HTERT RPE-1 (cell line): Measurements from ENCODE around the gene ADCY10.

Experiments used
- in situ Hi-C: fragments of 300-500 bp; cut with MboI; formaldehyde crosslinking; loops from 4 replicates; pipeline ENCODE4 v1.14.3; 2020; ENCODE audit warnings: low sequenced_read_pairs

The ADCY10 gene

DNA sequence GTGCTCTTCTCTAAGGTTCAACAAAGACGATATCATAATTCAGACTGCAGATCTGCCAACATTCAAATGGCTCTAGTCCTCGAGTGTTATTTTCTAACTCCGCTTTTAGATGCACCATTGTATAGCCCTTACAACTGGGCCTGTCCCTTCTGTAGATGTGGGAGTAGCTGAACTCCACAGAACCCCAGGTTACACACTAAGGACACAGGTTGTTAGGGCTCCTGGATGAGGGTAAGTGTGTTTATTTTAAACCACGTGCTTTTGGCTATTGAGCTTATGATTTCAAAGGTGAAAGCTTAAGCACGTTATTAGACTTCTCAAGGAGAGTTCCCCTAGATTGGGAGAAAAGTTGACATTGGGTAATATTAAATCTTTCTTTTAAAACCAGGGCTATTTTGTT is 127.4 kb downstream of the ADCY10 start:
- in situ Hi-C loops = no loop called here

DNA sequence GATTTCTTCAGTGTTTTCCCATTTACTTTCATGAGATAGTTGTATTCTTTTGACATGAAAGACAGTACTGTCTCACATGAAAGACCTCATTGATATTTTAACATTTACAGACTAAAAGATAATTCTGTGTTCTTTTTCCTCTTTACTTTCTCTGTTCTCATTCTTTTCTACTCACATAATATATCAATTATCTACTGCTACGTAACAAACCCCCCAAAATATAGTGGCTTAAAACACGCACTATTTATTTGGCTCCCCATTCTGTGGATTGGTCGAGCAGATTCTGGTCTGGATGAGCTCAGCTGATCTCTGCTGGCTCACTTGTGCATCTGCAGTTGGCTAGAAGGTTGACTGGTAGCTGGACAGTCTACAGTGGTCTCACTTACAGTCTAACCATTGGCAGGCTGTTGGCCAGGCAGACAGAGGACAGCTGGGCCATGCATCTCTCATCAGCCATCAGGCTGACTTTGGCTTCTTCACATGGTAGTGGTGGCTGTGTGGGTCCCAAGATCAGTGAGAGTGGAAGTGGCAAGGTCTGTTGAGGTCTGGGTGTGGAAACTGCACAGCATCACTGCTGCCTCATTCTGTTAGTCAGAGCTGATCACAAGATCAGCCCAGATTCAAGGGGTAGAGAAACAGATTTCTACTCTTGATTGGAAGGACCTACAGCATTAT is 128.9 kb downstream of the ADCY10 start:
- in situ Hi-C loops = no loop called here

DNA sequence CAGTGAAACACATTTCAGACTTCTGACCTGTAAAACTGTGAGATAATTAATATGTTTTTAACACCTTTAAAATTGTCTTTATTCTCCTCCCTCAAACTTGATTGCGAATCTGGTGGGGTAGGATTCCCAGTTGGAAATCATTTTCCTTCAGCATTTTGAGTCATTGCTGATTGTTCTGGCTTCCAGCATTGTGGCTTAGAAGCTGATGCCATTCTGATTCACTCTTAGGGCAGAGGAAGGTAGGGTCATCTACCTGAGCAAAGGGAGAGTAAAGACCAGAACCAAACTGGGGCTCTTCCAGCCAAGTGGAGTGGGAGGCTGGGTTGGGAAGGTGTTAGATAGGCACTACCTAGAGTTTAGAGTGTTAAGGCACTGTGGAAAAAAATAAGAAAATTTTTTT is 131.0 kb downstream of the ADCY10 start:
- in situ Hi-C loops = no loop called here

DNA sequence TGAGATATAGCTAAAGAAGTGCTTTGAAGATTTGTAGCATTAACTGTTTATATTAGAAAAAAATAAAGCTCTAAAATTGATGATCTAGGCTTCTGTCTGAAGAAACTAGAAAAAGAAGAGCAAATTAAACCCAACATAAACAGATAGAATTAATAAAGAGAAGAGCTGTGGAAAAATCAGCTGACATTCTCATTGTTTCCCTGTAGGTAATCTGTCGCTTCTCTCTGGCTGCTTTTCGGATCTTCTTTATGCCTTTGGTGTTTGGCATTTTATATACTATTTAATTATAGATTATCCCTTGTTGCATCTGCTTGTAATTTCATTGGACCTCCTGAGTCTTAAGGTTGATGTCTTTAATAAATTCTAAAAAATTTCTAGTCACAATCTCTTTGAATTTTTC is 132.4 kb downstream of the ADCY10 start:
- in situ Hi-C loops = no loop called here

DNA sequence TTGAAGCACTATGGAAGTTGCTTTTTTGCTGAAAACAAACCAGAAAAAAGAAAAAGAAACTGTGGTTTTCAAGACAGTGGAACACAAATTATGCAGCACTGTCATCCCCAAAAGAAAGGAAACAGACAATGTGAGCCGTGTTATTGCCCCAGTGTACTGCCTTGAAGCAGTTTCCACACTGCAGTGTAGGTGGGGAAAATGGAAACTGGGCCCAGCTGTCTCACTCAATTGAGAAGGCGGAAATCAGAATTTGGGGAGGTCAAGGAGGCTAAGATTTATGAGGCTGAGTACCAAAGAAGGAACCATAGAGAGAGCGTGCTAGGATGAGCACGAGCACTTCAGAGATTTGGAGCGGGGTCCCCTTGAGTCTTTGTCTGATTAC is 136.7 kb downstream of the ADCY10 start:
- in situ Hi-C loops = no loop called here

DNA sequence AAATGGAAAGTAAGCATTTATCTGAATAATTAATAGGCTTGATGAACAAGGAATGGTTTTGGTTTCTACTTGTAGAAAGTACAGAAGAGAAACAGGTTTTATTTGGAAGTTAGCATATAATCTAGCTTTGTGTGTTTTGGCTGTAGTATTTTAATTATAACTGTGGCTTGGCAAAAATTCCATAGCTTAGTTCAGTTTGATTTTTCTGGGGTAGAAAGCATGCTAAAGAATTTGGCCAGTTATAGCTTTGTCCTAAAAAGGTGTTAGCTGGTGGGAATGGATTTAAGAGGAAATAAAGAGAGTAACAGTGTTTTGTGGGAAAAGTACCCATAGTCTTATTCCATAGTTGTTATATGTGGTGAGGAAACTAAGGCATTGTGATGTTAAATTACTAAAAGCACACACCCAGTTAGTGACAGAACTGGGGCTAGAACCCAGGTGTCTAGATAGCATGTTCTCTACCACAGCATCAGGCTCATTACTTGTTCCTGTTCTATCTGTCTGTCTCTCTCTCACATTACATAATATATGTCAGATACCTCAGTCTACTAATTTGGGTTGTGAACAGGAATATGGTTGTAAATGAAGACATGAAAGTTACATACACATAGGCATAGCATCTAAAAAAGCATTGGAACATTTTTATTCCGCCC is 137.2 kb downstream of the ADCY10 start:
- in situ Hi-C loops = no loop called here

DNA sequence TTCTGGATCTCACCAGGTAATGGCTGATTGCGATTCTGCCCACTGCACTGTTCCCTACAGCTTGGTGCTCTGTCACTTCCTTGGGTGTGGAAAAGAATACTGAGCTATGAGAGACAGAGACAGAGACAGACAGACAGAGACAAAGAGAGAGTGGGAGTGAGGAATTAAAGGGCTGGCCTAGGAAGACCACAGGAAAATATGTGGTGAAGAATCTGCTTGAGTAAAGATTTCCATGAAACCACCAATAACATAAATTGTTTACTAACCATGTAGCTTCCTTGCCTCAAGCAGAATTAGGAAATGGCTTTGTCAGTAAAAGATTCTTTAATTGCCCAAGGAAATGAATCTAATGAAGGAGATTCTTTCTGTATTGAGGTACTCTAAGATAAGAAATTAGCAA is 137.8 kb downstream of the ADCY10 start:
- in situ Hi-C loops = no loop called here

DNA sequence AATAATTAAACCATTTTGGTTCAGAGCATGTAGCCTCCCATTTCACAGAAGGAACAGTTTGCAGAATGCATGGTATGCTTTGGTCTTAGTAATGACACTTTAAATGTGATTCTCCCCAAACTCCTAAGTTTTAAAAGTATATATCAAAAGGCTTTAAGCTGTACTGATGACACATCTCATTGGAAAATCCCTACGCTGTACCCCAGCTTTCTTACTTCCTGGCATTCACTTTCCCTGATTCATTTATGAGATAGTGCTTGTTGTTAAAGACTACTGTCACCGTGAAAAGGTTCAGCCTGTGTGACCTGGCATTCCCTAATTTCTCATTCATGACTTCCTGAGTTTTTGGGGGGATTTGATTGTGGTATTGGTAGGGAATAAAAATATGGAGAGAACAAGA is 138.8 kb downstream of the ADCY10 start:
- in situ Hi-C loops = no loop called here

DNA sequence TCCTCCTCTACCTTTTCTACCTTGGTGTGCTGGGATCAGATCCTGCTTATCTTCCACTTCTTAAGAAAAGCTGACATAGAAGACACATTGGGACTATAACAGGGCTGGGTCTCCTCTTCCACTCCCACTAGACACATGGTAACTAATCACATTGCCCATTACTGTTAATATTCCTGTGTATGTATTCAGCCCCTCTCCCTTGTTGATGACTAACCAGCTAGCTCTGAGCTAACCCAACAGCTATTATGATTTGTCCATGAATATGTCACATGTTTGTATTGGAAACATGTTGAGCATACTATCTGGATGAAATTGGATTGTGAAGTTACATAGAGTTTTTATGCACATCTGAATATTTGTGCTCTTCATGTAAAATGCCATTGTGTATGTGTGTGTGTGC is 139.2 kb downstream of the ADCY10 start:
- in situ Hi-C loops = no loop called here

DNA sequence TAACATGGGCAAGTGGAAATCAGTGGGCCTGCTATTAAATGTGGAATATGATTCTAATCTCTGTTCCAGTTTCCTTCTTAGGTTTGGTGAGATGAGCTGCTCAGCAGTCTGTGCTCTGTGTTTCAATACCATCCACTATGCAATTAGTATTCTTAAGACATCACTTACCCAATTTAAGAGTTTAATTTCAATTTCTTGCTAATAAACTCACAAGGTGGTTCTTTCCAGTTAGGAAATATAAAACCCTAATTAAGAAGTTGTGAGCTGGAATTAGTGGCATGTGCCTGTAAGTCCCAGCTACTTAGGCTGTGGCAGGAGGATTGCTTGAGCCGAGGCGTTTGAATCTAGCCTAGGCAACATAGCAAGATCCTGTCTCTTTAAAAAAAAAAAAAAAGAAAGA is 140.4 kb downstream of the ADCY10 start:
- in situ Hi-C loops = no loop called here

DNA sequence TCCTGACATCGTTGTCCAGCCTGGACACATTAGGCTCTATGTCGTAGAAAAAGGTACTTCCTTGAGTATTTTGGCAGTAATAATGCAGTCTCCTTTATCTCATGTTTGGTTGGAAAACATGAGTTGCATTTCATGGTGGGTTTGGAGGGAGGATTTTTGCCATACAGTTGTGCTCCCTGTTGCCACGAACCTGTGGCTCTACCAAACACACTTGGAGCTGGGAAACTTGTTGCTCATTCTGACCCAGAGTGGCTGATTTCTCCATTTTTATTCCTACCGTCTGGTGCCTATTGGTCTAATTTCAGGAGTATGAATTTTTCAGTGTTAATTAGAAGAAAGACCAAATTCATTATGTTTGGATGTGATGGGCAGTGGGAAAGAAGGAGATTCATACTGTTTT is 141.5 kb downstream of the ADCY10 start:
- in situ Hi-C loops = no loop called here

DNA sequence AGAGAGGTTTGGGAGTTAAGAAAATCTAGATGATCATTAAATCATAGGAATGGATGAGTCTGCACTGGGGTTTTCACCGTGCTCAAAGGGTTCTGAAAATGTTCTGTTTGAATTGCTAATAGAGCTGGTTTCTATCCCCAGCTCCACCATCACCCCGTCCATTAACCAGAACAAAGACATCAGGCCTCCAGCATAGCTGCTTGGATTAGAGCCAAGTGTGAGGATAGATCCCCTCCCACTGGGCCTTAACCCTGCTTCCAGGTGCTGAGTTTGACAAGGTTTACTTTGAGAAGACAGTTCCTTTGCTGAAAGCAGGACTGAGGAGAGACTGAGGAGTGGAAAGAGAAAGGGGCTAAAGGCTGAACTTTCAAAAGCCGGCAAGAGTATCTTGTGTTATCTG is 143.8 kb downstream of the ADCY10 start:
- in situ Hi-C loops = no loop called here

DNA sequence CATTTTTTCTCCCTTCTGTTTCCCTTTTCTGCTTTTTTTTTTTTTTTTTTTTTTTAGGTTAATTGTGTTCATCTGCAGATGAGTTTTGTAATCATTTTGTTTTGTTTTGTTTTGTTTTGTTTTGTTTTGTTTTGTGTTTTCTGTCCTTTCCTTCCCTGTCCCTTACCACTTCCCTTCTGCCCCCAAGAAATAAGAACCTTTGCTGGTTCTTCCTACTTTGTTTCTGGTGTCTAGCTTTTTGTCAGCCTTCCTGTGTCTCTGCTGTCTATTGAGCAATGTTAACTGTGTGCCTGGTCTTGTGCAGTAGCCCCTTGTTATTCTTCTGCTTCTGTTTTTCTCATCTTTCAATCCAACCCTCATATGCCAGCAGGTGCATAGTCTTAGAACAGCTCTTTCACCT is 146.2 kb downstream of the ADCY10 start:
- in situ Hi-C loops = no loop called here

DNA sequence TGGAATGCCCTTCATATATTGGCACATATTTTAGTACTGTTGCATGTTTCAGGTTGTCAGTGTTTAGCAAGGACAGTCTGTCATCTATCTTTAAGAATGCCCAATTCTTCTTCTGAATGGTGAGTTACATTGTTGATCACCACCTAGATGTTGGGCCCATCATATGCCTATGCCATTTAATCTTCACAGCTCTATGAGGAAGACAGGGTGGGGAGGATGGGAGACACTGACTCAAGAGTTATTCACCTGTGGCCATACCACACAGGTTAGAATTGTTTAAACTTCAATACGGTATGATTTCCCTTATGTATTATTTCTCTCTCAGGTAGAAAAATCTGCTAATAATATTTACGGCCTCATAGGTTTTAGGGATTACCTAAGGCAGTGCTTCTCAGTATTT is 147.4 kb downstream of the ADCY10 start:
- in situ Hi-C loops = no loop called here

DNA sequence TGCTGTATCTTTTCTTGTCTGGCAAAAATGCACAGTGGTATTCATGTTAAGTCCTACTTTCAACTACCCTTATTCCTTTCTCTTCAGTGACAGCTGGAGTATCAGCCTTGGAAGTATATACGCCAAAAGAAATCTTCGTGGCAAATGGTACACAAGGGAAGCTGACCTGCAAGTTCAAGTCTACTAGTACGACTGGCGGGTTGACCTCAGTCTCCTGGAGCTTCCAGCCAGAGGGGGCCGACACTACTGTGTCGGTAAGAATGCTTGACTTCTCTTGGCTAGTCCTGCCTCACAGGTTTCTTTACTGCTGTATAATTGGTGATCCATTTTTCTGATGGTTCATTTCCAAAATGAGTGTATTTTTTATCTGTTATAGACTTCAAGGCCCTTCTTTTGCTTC is 148.4 kb downstream of the ADCY10 start:
- in situ Hi-C loops = no loop called here

DNA sequence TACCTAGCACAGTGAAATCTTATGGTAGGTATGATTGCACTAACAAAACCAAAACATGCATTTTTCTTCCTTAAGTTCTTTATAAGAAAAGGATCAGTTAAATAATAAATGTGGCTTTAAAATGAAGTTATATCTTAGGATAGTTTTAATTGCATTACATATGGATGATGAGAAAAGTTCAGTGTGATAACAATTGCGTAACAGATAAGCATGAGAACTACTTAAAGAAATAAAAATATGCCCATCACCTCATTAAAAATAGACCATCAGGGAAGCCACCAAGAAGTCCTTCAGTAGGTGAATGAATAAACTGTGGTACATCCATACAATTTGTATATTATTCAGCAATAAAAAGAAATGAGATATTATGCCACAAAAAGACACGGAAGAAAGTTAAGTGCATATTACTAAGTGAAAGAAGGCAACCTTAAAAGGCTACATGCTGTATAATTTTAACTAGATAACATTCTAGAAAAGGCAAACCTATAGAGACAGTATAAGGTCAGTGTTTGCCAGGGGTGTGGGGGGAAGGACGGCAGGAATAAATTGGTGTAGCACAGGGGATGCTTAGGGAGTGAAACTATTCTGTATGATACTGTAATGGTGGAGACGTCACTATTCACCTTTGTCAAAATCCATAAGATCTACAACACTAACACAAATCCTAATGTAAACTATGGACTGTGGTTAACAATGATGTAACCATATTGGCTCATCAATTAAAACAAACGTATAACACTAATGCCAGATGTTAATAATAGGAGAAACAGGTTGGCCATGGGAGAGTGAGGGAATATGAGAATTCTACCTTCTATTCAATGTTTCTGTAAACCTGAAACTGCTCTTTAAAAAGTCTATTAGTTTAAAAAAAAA is 149.2 kb downstream of the ADCY10 start:
- in situ Hi-C loops = no loop called here

DNA sequence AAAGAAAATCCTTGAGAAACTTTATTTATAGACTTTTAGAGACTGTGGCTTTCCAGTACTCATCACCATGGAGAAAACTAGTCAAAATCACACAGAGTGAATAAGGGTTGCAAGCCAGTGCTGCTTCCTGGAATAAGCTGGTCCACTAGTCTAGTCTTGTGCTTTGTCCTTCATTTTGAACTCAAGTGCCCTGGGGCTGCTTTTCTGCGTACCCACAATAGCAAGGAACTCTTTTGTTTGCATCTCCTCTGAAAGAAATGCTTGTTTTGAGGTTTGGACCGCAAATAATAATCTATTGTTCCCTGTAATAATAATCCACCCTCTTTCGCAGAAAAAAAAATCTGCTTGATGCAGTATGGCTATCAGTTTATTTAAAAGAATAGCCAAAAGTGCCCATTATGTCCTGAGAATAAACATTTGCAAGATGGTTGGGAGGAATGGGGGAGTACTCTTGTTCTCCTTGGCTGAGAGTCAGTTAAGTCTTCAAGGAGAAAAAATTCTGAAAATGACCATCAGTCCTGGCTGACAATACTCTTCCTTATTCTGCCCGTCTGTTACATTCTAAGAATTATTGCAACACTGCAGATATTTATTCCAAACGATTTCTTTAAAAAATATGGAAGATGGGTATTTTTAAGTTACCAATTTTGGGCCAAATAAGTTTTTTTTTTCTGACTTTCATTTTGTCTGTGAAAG is 150.3 kb downstream of the ADCY10 start:
- in situ Hi-C loops = no loop called here

DNA sequence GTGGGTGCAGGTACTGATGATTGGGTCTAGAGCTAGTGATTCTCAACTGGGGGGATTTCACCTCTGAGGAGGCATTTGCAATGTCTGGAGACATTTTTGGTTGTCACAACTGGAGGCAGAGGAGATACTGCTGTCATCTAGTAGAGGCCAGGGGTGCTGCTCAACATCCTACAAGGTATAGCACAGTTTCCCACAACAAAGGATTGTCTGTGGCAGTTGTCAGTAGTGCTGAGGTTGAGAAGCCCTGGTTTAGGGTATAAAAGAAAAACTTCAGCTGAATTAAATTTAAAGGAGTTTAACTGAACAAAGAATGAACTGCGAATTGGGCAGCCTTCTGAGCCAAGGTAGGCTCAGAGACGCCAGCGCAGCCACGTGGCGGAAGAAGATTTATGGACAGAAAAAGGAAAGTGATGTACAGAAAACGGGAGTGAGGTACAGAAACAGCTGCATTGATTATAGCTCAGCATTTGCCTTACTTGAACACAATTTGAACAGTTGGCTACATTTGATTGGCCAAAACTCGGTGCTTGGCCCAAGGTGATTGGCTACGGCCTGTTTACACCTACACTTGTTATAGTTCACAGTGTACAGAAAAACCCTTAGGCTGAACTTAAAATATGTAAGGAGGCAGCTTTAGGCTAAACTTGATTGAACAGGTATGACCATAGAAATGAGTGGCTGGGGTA is 151.7 kb downstream of the ADCY10 start:
- in situ Hi-C loops = no loop called here

DNA sequence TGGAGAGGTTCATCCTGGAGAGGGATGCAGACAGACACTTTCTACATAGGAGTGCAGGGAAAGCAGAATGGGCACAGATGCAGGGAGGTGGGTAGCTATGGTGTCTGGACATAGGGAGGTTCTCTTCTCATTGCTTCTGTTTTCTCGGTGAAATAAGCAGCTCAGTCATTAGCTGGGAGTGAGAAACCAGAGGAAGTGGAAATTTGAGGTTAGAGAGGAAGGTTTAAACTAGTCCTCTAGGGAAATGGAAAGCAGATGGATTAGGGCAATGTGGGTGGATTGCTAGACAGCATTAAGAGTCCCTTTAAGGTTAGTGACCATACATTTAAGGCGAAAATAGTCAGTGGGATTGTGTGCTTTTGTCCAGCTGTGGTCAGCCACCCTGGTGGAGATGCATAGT is 152.5 kb downstream of the ADCY10 start:
- in situ Hi-C loops = no loop called here
